ENCODE results near the gene DUSP12. TPM values are rescaled to one million over a fixed set of nuclear protein-coding genes. Genes with fewer than 3 reads are reported as not detected.
"Not testable (repeated sequence)": the region's sequence is repeated elsewhere in the genome, so short reads cannot be mapped to it uniquely, and the experiment has no call there.

DUSP12 gene
- 16.2 TPM for total RNA-seq
- long read RNA-seq, transcript DUSP12-201 (6 exons, 1,270 nt): major isoform, 32 of 57 reads
- long read RNA-seq, partial matches to known transcripts: 0 of 57 reads
- long read RNA-seq, other reads (novel, unspliced or antisense): 25 of 57 reads

- peak; percentile 97 for DNase-seq (ENCODE audit: low spot score)
Observed at GRCh38 chr1:161749509-161750407, at the start of gene DUSP12. DUSP12 (plus strand) TSS chr1:161749786; CDS start chr1:161749802, 16 bp downstream.

GRCh38 chr1:161702250-161702649 is 47.3 kb upstream of the DUSP12 start:
- DNase-seq (ENCODE audit: low spot score): no peak

- no peak for DNase-seq (ENCODE audit: low spot score)
Observed at GRCh38 chr1:161705537-161705936, 44.0 kb upstream of the DUSP12 start.

- no peak for DNase-seq (ENCODE audit: low spot score)
Observed at GRCh38 chr1:161706113-161706481, 43.5 kb upstream of the DUSP12 start.

- no peak for DNase-seq (ENCODE audit: low spot score)
Observed at GRCh38 chr1:161706482-161707347, 42.9 kb upstream of the DUSP12 start, which contains the start of gene FCRLA. FCRLA (plus strand) TSS chr1:161707229; CDS start chr1:161707265, 36 bp downstream.

GRCh38 chr1:161707503-161707902 is 42.1 kb upstream of the DUSP12 start:
- no peak for DNase-seq (ENCODE audit: low spot score)

- DNase-seq (ENCODE audit: low spot score): no peak
Observed at GRCh38 chr1:161709373-161709772, 40.2 kb upstream of the DUSP12 start.

GRCh38 chr1:161710560-161710959 is 39.0 kb upstream of the DUSP12 start:
- no peak for DNase-seq (ENCODE audit: low spot score)

GRCh38 chr1:161718559-161719324 is 30.8 kb upstream of the DUSP12 start:
- no peak for DNase-seq (ENCODE audit: low spot score)

GRCh38 chr1:161719325-161719611 is 30.3 kb upstream of the DUSP12 start:
- DNase-seq (ENCODE audit: low spot score): no peak

GRCh38 chr1:161720422-161720821 is 29.2 kb upstream of the DUSP12 start:
- no peak for DNase-seq (ENCODE audit: low spot score)

- no peak for DNase-seq (ENCODE audit: low spot score)
Observed at GRCh38 chr1:161720956-161721737, 28.4 kb upstream of the DUSP12 start, which contains the start of gene FCRLB. FCRLB (plus strand) TSS chr1:161721544; CDS start chr1:161722673, 1,129 bp downstream.

- DNase-seq (ENCODE audit: low spot score): no peak
Observed at GRCh38 chr1:161721738-161722343, 27.7 kb upstream of the DUSP12 start.

GRCh38 chr1:161722406-161722805 is 27.2 kb upstream of the DUSP12 start:
- DNase-seq (ENCODE audit: low spot score): no peak

GRCh38 chr1:161723459-161724141 is 26.0 kb upstream of the DUSP12 start:
- DNase-seq (ENCODE audit: low spot score): no peak

GRCh38 chr1:161725258-161725907 is 24.2 kb upstream of the DUSP12 start:
- DNase-seq (ENCODE audit: low spot score): not testable (repeated sequence)

GRCh38 chr1:161725908-161726472 is 23.6 kb upstream of the DUSP12 start:
- DNase-seq (ENCODE audit: low spot score): no peak

Measured in mesenteric fat pad (tissue), 1 donor.